ENCODE data around the gene EIF2AK2.
"Not testable (repeated sequence)": the region's sequence is repeated elsewhere in the genome, so short reads cannot be mapped to it uniquely, and the experiment has no call there.

The EIF2AK2 gene

DNA sequence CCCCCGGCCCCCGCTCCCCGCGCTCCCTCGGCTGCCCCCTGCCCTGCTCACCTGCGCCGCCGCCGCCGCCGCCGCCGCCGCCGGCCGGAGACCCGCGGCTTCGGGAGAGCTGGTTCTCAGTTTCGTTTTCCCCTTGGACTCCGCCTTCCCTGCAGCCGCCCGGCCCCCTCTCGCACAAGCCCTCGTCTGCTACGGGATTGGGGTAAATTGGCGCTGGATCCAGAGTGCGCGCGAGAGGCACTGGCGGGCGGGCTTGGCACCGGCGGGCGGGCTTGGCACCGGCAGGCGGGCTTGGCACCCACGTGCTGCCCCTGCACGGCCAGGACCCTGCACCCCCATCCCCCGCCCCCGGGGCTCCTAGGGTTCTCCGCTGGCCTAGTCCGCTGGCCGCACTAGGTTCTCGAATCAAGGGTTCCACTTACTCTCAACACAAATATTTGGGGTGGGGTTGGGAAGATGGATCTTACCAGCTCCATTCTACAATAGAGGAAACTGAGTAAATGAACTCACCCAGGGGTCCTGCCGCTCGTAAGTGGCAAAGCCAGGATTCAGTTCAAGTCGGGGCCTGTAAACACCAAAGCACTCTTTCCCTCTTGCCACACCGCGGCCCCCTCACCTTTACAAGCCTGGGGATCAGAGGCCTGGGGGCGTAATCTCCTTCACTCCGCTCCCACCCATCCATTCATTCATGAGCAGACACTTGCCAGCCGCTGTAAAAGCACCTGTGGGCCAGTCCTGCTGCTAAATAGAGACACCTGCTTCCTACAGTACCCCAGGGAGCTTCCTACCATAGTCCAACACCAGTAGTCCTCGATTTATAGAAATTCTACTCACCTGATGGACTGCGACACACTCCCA lies at the start of gene EIF2AK2:
EIF2AK2 (minus strand) TSS at position 124 of the 858 bp plus-strand sequence. CDS start 9,174 bp downstream, outside the sequence.
- in situ Hi-C loops (cut with MboI; ENCODE audit: low sequenced_read_pairs), result no loop called here

DNA sequence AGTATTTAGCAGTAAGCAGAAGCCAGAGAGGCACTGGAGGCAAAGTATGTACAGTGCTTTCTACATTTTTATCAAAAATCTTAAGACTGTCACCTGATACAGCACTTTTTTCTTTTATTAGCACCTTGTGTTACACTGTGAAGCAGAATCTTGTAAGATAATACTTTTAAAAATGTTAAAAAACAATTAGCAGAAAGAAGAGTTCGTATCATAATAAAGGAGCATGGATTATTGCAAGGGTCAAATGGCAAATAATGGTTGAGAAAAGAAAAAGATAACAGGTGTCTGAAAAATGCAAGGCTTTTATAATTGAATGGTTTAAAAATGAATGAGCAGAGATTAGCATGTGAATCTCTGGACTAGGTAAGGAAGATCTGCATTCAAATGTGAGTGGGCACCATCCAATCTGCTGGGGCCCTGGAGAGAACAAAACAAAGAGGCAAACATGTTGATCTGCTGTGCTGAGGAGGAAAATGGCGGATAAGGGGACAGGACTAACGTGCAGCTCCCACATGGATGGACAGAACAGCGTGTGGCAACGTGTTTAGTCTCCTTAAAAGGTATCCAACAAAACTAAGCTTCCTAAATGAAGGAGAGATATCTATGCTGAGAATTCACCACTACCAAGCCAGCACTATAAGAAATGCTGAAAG lies 49.0 kb upstream of the EIF2AK2 start:
- in situ Hi-C loops (cut with MboI; ENCODE audit: low sequenced_read_pairs), result no loop called here

GRCh38 chr2:37205071-37205661 lies 48.4 kb upstream of the EIF2AK2 start:
- in situ Hi-C loops (cut with MboI; ENCODE audit: low sequenced_read_pairs), result not testable (repeated sequence)

DNA sequence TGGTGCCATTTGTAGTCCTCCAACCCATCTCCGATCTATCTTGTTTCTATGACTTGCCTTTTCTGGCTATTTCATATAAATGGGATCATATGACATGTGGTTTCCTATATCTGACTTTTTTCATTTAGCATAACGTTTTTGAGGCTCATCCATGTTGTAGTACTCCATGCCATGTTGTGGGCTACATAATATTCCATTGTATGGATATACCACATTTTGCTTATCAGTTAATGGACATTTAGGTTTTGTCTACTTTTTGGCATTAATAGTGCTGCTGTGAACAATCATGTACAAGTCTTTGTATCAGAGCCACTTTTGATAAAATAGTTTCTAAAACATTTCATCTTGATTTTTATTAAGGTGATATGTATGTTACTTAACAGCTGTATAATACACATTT lies 46.9 kb upstream of the EIF2AK2 start:
- in situ Hi-C loops (cut with MboI; ENCODE audit: low sequenced_read_pairs), result no loop called here

- in situ Hi-C loops (cut with MboI; ENCODE audit: low sequenced_read_pairs), result no loop called here
These were observed 45.0 kb upstream of the EIF2AK2 start for GRCh38 chr2:37201766-37202165.

DNA sequence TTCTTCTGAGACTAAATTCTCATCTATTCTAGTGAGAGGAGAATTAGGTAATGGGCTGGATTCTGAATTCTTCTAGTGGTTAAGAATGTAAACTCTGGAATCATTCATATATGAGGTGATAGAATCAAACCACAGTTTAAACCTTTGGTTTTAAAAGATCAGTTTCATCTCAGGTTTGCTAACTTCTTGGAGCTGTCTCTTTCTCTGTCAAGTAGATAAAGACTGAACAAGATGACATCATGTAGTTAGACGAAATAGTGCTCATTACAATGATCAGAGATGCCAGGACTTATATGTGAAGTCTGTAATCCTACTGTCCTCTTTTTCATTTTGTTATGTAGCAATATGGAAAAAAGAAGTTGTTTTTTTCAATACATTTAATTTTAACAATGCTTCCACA lies 44.4 kb upstream of the EIF2AK2 start:
- in situ Hi-C loops (cut with MboI; ENCODE audit: low sequenced_read_pairs), result no loop called here

DNA sequence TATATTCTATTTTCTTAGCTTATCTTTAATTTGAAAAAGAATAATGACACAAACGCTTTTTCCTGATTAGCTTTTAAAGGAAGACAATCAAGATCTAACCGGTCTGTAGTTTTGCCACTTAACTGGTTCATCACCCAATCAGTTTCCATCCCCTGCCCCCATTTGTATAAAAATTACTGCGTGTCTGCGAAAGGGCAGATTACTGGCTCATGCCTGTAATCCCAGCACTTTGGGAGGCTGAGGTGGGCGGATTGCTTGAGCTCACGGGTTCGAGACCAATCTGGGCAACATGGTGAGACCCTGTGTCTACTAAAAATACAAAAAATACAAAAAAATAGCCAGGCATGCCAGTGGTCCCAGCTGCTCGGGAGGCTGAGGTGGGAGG lies 41.9 kb upstream of the EIF2AK2 start:
- in situ Hi-C loops (cut with MboI; ENCODE audit: low sequenced_read_pairs), result no loop called here

DNA sequence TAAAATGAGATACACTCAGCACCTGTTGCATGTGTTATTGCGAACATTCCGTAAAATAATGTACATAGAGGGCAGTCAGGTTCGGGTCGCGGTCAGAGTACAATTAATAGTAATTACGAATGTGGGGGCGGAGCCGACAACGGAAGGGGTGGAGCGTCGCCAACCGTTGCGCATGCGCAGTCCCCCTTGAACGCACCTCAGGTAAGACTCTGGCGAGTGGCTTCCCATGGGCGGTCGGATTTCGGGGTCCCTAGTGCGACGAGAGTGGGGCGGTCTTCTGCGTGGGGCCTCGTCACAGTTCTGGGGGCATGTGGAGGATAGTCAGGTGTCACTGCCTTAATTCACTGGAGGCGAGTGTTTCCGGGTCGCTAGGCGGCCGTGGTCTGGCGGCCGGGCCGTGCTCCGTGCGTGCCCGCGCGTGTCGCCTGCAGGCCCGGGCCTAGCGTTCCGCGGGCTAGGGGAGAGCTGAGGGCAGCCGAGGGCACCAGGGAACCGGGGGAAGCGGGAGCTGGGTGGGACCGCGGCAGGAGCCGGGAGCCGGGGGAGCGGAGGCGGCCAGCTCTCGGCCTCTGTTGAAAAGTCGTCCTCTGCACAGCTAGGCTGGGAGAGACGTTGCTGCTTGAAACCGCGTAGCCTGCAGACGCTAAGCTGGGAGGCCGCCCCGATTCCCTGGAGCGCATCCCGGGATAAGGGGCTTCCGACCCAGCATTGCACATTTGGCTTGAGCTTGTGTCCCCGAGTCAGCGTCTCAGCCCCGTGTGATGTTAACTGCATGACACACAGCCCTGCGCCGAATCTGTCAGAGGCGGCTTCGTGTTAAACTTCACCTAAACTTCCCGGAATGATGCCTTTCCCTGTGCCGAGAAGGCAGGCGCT lies 39.8 kb upstream of the EIF2AK2 start, which contains the start of gene CEBPZOS:
CEBPZOS (plus strand) TSS at position 177 of the 876 bp plus-strand sequence. CDS start 3,209 bp downstream, outside the sequence.
- in situ Hi-C loops (cut with MboI; ENCODE audit: low sequenced_read_pairs), result no loop called here

GRCh38 chr2:37195862-37196319 lies 39.1 kb upstream of the EIF2AK2 start:
- in situ Hi-C loops (cut with MboI; ENCODE audit: low sequenced_read_pairs), result not testable (repeated sequence)

- in situ Hi-C loops (cut with MboI; ENCODE audit: low sequenced_read_pairs), result no loop called here
These were observed 35.8 kb upstream of the EIF2AK2 start for GRCh38 chr2:37192551-37192950.

- in situ Hi-C loops (cut with MboI; ENCODE audit: low sequenced_read_pairs), result no loop called here
These were observed 35.0 kb upstream of the EIF2AK2 start for GRCh38 chr2:37191747-37192146.

DNA sequence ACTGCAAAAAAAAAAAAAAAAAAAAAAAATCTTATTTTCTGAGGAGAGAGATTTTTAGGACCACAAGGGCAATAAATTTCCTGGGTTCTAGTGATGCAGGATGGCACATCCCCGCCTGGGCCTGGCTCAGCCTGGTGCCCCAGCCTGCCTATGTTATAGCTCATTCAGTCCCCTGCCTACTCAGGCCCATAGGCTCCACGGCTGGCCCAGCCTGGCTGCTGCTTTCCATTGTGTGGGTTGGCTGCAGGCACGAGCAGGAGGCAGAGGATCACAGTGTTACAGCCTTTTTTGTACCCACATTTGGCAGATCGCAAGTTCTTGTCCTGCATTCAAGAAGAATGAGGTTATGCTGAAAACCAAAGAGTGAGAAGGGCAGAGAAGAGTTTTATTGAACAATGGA lies 34.5 kb upstream of the EIF2AK2 start:
- in situ Hi-C loops (cut with MboI; ENCODE audit: low sequenced_read_pairs), result no loop called here

DNA sequence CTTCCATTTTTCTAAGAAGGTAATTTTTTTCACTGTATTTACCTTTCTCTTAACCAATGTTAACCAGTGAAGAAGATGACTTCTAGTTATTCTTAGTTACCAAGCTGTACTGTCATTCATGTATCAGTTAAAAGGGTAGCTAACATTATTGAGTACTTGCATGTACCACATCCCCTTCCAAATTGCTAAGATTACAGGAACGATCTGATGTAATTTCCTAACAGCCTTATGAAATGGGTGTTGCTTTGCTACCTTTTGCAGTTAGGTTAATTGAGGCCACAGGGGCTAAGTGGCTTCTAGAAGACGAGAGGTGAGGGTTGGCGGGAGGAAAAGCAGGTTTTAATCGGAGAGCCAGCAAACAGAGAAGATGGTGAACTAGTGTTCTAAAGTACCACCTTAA lies 33.5 kb upstream of the EIF2AK2 start:
- in situ Hi-C loops (cut with MboI; ENCODE audit: low sequenced_read_pairs), result no loop called here

DNA sequence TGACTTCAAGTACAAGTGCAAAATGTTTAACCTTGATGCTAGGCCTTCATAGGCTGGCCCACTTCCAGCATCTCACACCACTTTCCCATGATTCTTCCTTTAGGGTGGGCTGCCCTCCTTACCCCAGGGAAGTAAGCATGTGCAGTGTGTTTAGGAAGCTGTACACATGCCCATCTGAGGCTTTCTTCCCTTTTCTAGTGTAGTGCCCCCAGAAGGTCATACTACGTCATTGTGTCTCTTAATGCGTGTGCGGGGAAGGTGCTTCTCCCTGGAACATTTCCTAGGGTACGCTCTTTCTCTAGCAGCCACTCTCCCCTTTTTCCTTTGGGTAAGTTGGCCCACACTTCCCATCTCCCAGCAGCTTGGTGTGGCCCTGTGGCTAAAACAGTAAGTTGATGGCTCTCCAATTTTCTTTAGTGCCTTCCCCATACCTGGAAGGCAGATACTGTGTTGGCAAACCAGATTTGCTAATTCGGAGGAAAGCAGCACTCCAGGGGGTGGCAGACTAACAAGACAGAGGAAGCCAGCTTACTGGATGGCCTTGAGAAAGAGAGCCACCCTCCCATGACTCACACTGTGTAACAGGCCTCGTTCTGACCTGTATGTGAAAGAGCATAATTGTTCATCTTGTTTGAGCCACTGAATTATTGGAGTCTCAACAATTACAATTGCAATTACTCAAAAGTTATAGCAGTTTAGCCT lies 32.8 kb upstream of the EIF2AK2 start:
- in situ Hi-C loops (cut with MboI; ENCODE audit: low sequenced_read_pairs), result no loop called here

DNA sequence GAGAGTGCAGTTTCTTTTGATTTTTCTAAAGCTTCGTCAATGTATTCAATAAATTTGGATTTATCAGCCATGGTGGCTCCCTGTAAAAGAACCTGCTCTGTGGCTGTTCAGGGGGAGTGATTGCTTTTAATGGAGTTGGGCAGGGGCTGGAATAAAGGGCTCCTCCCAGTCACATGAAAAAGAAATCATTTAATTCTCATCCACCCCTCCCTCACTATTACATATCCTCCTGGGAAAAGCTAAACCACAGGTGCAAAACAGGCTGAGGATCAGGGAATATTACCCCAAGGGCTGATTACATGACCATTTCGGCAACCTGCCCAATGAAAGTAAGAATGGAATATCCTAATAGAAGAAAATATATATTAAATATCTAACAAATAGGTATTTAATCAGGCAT lies 31.8 kb upstream of the EIF2AK2 start, which contains the start of gene SULT6B1:
SULT6B1 (minus strand) TSS at position 101 of the 400 bp plus-strand sequence; CDS start at position 71, 30 bp downstream.
- in situ Hi-C loops (cut with MboI; ENCODE audit: low sequenced_read_pairs), result no loop called here

- in situ Hi-C loops (cut with MboI; ENCODE audit: low sequenced_read_pairs), result no loop called here
These were observed 25.2 kb upstream of the EIF2AK2 start for GRCh38 chr2:37181726-37182684.

- in situ Hi-C loops (cut with MboI; ENCODE audit: low sequenced_read_pairs), result no loop called here
These were observed 23.9 kb upstream of the EIF2AK2 start for GRCh38 chr2:37180640-37181039.

DNA sequence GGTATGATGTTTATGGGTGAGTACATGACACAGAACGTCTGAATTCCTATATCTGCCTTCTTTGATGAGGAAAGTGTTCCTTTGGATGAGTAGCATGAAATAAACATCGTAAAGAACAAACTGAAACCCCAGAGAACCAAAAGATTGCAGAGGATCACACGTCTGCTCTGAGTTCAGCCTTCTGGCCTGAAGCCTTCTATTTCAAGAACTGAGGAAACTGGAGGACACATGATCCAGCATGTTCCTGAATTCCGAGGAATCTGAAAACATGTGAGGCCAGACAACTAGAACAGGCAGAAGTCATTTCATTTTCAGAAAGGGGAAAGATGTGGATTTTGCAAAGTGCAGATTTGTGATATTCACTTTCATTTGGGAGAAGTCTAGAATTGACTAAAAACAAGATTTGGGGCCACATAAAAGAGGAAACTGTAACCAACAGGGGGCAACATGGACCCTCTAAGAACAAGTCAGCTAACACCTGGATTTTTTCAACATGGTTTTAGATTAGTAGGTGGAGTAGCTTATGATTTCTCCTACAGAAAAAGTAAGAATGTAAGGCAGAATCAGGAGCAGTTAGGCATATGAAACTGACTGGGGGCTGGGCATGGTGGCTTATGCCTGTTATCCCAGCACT lies 23.3 kb upstream of the EIF2AK2 start:
- in situ Hi-C loops (cut with MboI; ENCODE audit: low sequenced_read_pairs), result no loop called here

All from hTERT RPE-1 (cell line).